Spinal cord (tissue), 10 donors: Measurements from ENCODE around the gene CDK18. TPM values are rescaled to one million over a fixed set of nuclear protein-coding genes. Genes with fewer than 3 reads are reported as not detected.

Experiments
- DNase-seq, 6 donors: peaks; one replicate each; pipeline versions ENCODE4 v3.0.0 to v3.0.0-alpha.2; 2013 to 2015; ENCODE audit warnings: low spot score in 6 of 6, low read depth in 4 of 6
- H3K27ac ChIP-seq: one replicate; pipeline ENCODE4 v1.5.1; 2013; ENCODE audit warnings: low read depth, low read length, control low read depth
- H3K27me3 ChIP-seq: one replicate; pipeline ENCODE4 v1.6.1; 2013; ENCODE audit warnings: low read length; ENCODE audit not compliant: control insufficient read depth, insufficient read depth
- H3K36me3 ChIP-seq: one replicate; pipeline ENCODE4 v1.6.1; 2013; ENCODE audit warnings: low read length; ENCODE audit not compliant: control insufficient read depth, insufficient read depth
- H3K4me1 ChIP-seq: one replicate; pipeline ENCODE4 v1.6.1; 2013; ENCODE audit warnings: low read length; ENCODE audit not compliant: control insufficient read depth, insufficient read depth
- H3K4me3 ChIP-seq: one replicate; pipeline ENCODE4 v1.5.1; 2013; ENCODE audit warnings: low read depth, low read length, control low read depth
- H3K9me3 ChIP-seq: one replicate; pipeline ENCODE4 v1.6.1; 2013; ENCODE audit warnings: low read length; ENCODE audit not compliant: control insufficient read depth, insufficient read depth
- WGBS: methylation state at CpG from one replicate; pipeline ENCODE4 v1.1.5; 2013; ENCODE audit warnings: missing lambda C conversion rate; ENCODE audit not compliant: insufficient coverage; 5-methylcytosine and 5-hydroxymethylcytosine counted together
- polyA plus RNA-seq, 2 donors: library from polyadenylated mRNA; unstranded; fragments of 120-200 nt; gene quantifications; one replicate each; pipeline ENCODE4 v1.2.1, GENCODE V29; 2013; ENCODE audit not compliant: insufficient read length in 2 of 2
- total RNA-seq, 2 donors: library from RNA; depleted of rRNA in 1 of 2; stranded (reverse); fragments of 120-200 nt in 1 of 2; fragments of >200 nt in 1 of 2; gene quantifications; one replicate each; pipeline versions ENCODE4 v1.2.3 to v1.2.4, GENCODE V29; 2013 to 2014
- donor health status: healthy.

CDK18 gene
- total and polyA plus RNA-seq, 4 donors = 11.6 to 139 (median 66.2) TPM

DNA sequence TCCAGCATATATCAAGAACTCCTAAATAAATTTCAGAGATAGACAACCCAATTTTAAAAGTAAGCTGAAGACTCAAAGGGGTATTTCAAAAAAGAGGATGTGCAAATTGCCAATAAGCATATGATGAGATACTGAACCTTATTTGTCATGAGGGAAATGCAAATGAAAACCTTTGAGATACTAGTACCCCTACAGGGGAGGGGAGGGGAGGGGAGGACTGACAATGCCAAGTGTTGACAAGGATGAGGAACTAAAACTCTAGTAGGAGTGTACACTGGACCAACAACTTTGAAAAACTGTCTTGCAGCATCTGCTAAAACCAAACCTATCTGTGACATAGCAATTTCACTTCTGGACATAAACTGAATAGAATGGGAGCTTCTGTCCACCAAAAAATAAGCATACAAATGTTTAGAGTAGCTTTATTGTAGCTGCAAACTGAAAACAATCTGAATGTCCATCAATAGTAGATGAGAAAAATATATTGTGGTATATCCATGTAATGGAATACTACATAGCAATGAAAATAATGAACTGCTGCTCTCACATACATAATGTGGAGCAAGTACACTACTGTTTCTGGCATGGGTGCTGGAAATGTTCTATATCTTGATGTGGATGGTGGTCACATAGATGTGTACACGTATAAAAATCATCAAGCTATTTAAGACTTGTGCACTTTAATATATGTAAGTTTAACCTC lies 57.2 kb downstream of the CDK18 start:
- H3K36me3 ChIP-seq = no peaks in the 10 kb centered on the region
- no peak for DNase-seq
- no peak overlapping the region for H3K4me3 ChIP-seq
- WGBS = no CpG with 5 or more reads among the region's 1 CpG
- peaks cover 7% of the 10 kb centered on the region for H3K27me3 ChIP-seq
- H3K9me3 ChIP-seq = peaks cover 4% of the 10 kb centered on the region
- H3K27ac ChIP-seq = no peak overlapping the region
- H3K4me1 ChIP-seq = no peaks in the 10 kb centered on the region

GRCh38 chr1:205563927-205564441 lies 59.5 kb downstream of the CDK18 start:
- H3K4me1 ChIP-seq = peaks cover 13% of the 10 kb centered on the region
- no peak overlapping the region for H3K27ac ChIP-seq
- no peak overlapping the region for H3K4me3 ChIP-seq
- H3K27me3 ChIP-seq = peaks cover 28% of the 10 kb centered on the region
- H3K36me3 ChIP-seq = no peaks in the 10 kb centered on the region
- no peak for DNase-seq
- H3K9me3 ChIP-seq = peaks cover 4% of the 10 kb centered on the region
- WGBS = 54% methylated on average over 4 of the region's 5 CpGs

DNA sequence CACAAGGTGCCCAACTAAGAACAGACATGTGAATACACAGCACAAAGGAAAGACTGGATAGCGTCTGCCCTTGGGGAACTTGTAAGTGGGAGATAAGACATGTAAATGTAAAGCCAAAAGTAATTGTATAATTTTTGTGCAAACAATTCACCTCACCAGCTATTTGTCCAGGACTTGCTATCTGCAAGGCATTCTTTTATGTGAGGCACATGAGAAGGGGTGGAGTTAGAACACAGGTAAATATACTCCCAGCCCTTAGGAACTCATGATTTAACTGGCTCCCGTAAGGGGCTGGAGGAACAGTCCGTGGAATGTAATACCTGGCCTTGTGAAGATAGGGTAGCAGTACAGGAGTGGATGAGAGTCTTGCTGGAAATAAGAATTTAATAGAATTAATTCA lies 61.3 kb downstream of the CDK18 start:
- Histone ChIP-seq H3K27me3 (peaks cover 40% of the 10 kb centered on the region), H3K4me1 (peaks cover 23% of the 10 kb centered on the region), H3K4me3 (no peak overlapping the region), H3K27ac (no peak overlapping the region), H3K9me3 (no peaks in the 10 kb centered on the region), H3K36me3 (no peaks in the 10 kb centered on the region)
- no peak for DNase-seq
- WGBS = 100% methylated on average over 1 of the region's 3 CpGs

DNA sequence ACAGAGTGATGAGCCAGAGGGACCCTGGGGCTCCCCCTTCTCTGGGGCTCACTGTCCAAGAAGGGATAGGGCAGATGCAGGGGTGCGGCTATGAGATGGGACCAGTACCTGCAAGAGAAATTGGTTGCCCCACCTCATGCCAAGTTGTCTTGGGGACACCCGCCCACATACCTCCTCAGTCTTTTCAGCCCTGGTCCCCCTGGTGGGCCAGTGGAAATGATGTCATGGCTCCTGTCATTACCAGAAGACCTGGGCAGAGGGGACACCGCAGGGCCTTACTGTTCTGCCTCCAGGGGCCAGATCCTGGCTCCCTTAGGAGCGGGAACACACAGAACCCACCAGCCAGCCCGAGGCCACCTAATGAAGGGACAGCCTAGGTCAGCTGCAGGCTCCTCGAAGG lies 63.2 kb downstream of the CDK18 start:
- H3K4me3 ChIP-seq = no peak overlapping the region
- no peaks in the 10 kb centered on the region for H3K36me3 ChIP-seq
- 85% methylated on average over 3 of the region's 6 CpGs for WGBS
- DNase-seq = no peak
- H3K9me3 ChIP-seq = no peaks in the 10 kb centered on the region
- H3K4me1 ChIP-seq = peaks cover 23% of the 10 kb centered on the region
- no peak overlapping the region for H3K27ac ChIP-seq
- H3K27me3 ChIP-seq = peaks cover 43% of the 10 kb centered on the region

DNA sequence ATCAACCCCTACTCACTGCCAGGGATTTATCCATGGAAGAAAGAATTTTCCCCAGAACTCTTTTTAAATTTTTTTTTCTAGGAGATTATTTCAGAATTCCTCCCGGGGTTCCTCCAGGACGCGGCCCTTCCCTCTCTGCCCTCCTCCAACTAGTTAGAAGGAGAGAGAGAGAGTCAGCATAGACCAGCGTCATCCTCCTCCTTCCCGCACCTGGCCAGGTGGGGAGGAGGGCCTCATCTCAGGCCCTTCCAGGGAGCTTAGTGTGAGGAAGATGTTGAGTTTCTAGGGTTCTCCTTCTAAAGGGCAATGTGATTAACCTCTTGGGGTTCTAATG lies 63.6 kb downstream of the CDK18 start:
- Histone ChIP-seq H3K27me3 (peaks cover 43% of the 10 kb centered on the region), H3K27ac (no peak overlapping the region)
- no CpG with 5 or more reads among the region's 5 CpGs for WGBS

GRCh38 chr1:205568469-205569361 lies 64.2 kb downstream of the CDK18 start:
- 2% methylated on average over 84 of the region's 90 CpGs for WGBS
- peak in 1 of 6 donors; percentile 34 for DNase-seq
- H3K27me3 ChIP-seq = peaks cover 43% of the 10 kb centered on the region
- no peak overlapping the region for H3K27ac ChIP-seq
- no peaks in the 10 kb centered on the region for H3K36me3 ChIP-seq
- H3K9me3 ChIP-seq = no peaks in the 10 kb centered on the region
- H3K4me1 ChIP-seq = peaks cover 23% of the 10 kb centered on the region
- H3K4me3 ChIP-seq = peak overlapping the region; percentile 18

More for the DNA sequence above, 63.6 kb downstream of the CDK18 start:
- Histone ChIP-seq H3K4me1 (peaks cover 23% of the 10 kb centered on the region), H3K4me3 (no peak overlapping the region), H3K9me3 (no peaks in the 10 kb centered on the region), H3K36me3 (no peaks in the 10 kb centered on the region)
- no peak for DNase-seq

GRCh38 chr1:205569411-205570172 lies 65.1 kb downstream of the CDK18 start:
- no peaks in the 10 kb centered on the region for H3K9me3 ChIP-seq
- peaks cover 43% of the 10 kb centered on the region for H3K27me3 ChIP-seq
- peaks cover 23% of the 10 kb centered on the region for H3K4me1 ChIP-seq
- no peak for DNase-seq
- no peak overlapping the region for H3K4me3 ChIP-seq
- H3K36me3 ChIP-seq = no peaks in the 10 kb centered on the region
- 16% methylated on average over 14 of the region's 22 CpGs for WGBS
- no peak overlapping the region for H3K27ac ChIP-seq

DNA sequence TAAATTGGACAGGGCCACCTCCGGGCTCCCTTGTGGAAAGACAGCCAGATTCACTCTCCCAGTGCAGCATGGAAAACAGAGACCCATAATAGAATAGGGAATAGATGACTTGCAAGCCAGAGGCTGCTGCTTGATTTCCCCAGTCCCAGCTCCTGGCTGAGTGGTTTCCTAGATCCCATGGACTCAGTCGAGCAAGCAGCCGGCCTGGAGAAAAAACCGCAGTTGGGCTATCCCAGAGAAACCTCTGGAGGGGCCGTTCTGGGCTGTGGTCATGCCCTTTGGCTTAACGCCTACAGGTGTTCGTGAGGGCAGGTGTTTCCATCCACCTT lies 65.7 kb downstream of the CDK18 start:
- Histone ChIP-seq H3K4me1 (peaks cover 23% of the 10 kb centered on the region), H3K36me3 (no peaks in the 10 kb centered on the region), H3K9me3 (no peaks in the 10 kb centered on the region), H3K27ac (no peak overlapping the region), H3K4me3 (no peak overlapping the region), H3K27me3 (peaks cover 43% of the 10 kb centered on the region)
- no peak for DNase-seq
- WGBS = 70% methylated on average over 6 of the region's 7 CpGs

DNA sequence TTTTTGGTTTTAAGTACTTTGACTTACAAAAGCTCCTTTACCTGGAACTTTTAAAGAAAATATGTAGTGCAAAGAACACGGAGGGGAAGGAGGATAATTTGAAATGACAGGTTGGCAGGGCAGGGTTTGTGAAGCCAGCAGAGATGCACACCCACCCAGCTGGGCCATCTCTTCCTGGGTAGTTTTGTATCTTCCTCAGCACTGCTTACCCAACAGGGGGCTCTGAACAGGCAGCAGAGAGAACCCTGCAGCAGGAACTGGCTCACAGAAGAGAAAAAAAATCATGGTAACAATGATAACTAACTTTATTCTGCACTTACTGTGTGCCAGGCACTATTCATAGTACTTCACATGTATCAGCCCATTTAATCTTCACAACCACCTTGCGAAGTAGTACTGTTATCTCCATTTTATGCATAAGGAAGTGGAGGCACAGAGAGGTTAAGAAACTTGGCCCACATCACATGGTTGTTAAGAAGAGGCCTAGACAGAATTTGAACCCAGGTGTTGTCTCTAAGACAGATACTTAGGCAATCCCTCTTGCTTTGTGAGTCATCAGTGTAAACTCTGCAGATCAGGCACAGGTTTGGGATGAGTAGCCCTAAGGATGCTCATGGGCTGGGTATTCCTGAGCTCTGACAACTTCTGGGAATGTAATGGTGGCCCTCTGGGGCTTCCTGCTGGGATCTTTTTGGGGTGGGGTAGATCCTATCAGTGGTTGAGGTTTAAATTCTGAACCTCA lies 66.5 kb downstream of the CDK18 start:
- H3K4me1 ChIP-seq = peaks cover 23% of the 10 kb centered on the region
- H3K27ac ChIP-seq = no peak overlapping the region
- peaks cover 37% of the 10 kb centered on the region for H3K27me3 ChIP-seq
- no peaks in the 10 kb centered on the region for H3K9me3 ChIP-seq
- H3K36me3 ChIP-seq = no peaks in the 10 kb centered on the region
- no peak for DNase-seq
- H3K4me3 ChIP-seq = no peak overlapping the region
- no CpG with 5 or more reads among the region's 2 CpGs for WGBS
